ENCODE results near the gene GPR141.
"Not testable (repeated sequence)": the region's sequence is repeated elsewhere in the genome, so short reads cannot be mapped to it uniquely, and the experiment has no call there.

GPR141 gene

GRCh38 chr7:37686556-37687345, 3.2 kb downstream of the GPR141 start:
- no peak for DNase-seq

- no peak for DNase-seq
Observed at GRCh38 chr7:37690206-37690605, 6.6 kb downstream of the GPR141 start.

- DNase-seq, result no peak
Observed at GRCh38 chr7:37694208-37695094, 10.9 kb downstream of the GPR141 start.

GRCh38 chr7:37698276-37698675, 14.7 kb downstream of the GPR141 start:
- no peak for DNase-seq

GRCh38 chr7:37698782-37699181, 15.2 kb downstream of the GPR141 start:
- no peak for DNase-seq

- DNase-seq, result no peak
Observed at GRCh38 chr7:37701769-37702168, 18.2 kb downstream of the GPR141 start.

GRCh38 chr7:37703361-37703760, 19.8 kb downstream of the GPR141 start:
- no peak for DNase-seq

GRCh38 chr7:37704328-37704833, 20.8 kb downstream of the GPR141 start:
- not testable (repeated sequence) for DNase-seq

GRCh38 chr7:37705976-37706375, 22.4 kb downstream of the GPR141 start:
- DNase-seq, result no peak

- DNase-seq, result no peak
Observed at GRCh38 chr7:37706804-37707203, 23.2 kb downstream of the GPR141 start.

GRCh38 chr7:37707754-37708485, 24.4 kb downstream of the GPR141 start:
- DNase-seq, result no peak

- no peak for DNase-seq
Observed at GRCh38 chr7:37709631-37710509, 26.3 kb downstream of the GPR141 start.

- no peak for DNase-seq
Observed at GRCh38 chr7:37713613-37714012, 30.0 kb downstream of the GPR141 start.

- no peak for DNase-seq
Observed at GRCh38 chr7:37714606-37715005, 31.0 kb downstream of the GPR141 start.

- DNase-seq, result no peak
Observed at GRCh38 chr7:37718585-37718984, 35.0 kb downstream of the GPR141 start.

- no peak for DNase-seq
Observed at GRCh38 chr7:37719077-37719476, 35.5 kb downstream of the GPR141 start.

GRCh38 chr7:37724732-37725131, 41.2 kb downstream of the GPR141 start:
- DNase-seq, result no peak

- no peak for DNase-seq
Observed at GRCh38 chr7:37726016-37726415, 42.5 kb downstream of the GPR141 start.

GRCh38 chr7:37728747-37729146, 45.2 kb downstream of the GPR141 start:
- no peak for DNase-seq

- DNase-seq, result no peak
Observed at GRCh38 chr7:37729181-37729580, 45.6 kb downstream of the GPR141 start.

- DNase-seq, result no peak
Observed at GRCh38 chr7:37730501-37730900, 46.9 kb downstream of the GPR141 start.

- no peak for DNase-seq
Observed at GRCh38 chr7:37732253-37732652, 48.7 kb downstream of the GPR141 start.
